UCSD-AML1 (cell line): ENCODE measurements around the gene SUSD1.

Experiments used
- DNase-seq: peaks from one replicate; lab custom pipeline; 2025; ENCODE audit not compliant: unreplicated experiment; lab: John Stamatoyannopoulos, UW

The SUSD1 gene

DNA sequence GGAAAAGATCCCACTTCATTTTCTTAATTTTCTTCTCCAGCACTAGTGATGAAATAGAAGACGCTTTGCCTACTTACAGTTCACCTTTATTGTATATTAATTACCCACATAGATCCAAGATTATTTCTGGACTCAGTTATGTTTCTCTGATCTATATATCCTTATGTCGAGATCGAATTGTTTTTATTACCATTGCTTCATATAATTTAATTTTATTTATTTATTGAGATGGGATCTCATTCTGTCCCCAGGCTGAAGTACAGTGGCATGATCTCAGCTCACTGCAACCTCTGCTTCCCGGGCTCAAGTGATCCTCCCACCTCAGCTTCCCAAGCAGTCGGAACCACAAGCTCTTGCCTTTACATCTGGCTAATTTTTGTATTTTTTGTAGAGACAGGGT is 157.2 kb downstream of the SUSD1 start:
- DNase-seq, result no peak

- DNase-seq, result no peak
Measured at GRCh38 chr9:112015736-112016135, 159.4 kb downstream of the SUSD1 start.

DNA sequence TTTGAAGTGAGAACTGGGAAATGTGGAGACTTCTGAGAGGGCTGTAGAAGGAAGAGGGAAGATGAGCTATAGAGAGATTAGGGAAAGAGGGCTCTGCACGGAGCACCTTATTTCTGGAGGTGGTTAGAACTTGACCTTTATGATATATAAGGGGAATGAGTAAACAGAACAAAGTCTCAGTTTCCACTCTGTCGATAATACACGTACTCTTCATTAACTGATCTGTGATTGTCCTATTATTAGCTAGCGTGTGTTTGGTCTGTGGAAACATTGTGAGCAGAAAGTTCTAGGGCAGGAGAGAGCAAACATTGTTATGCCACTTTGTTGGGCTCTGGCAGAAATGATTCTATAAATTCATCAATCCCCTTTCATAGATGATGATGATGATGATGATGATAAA is 159.9 kb downstream of the SUSD1 start:
- no peak for DNase-seq

GRCh38 chr9:112013266-112013665 is 161.8 kb downstream of the SUSD1 start:
- no peak for DNase-seq

DNA sequence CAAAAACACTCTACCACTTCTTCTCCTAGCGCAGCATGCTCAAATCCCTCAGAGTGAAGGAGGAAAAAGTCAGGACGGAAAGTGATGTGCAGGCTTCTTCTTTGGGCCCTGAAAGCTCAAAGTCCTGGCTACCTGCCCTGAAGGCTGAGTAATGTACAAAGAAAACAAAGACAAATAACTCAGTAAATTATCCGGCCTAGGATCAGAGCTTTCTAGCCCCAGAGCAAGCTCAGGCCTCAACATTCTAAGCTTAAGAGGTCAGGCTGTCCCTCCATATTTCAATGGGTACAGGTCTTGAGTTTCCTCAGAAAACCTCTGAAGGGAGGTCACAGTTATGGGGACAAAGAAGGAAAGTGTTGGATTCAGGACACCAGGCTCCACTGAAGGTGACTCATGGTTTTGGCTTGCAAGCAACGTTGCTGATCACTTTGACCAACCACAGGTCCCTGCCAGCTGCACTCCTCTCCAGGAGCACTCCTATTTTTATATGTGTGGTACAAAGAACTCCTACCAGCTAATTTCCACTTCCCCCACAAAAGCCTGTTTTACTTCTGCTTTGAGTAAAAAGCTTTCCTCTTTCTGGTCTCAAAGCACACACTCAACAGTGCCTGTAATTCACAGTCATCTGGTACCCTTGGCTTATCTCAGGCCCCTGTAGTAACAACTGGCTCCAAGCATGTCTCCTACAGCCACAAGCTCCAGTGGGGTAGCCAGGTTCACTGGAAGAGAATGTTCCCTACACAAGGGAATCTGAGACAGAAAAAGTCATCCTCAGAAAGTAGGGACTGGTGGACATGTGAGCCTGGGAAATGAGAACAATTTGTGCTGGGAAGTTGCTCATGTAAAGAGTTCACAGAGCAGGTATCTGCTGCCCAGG is 162.8 kb downstream of the SUSD1 start:
- DNase-seq, result peak; percentile 47

DNA sequence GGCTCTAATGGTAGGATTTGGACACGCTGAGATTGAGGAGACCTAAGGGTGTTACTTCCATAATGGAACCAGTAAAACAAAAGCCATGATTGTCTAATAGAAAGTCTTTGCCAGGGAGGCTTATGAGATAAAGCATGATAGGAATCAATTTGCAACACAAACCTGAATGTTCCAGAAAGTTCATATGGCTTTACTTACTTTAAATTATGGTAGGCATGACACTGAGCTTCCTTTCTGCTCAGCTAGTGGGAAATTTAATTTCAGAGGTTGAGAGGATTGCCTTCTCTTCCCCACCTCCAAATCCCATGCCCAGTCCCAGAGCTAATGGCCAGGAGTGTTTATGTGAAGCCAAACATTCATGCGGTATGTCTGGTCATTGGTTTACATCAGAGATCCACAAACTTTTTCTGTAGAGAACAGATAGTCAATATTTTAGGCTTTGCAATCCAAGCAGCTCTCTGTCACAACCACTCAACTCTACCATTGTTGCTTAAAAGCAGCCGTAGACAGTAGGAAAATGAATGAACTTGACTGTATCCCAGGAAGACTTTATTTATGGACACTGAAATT is 164.0 kb downstream of the SUSD1 start:
- DNase-seq, result no peak

DNA sequence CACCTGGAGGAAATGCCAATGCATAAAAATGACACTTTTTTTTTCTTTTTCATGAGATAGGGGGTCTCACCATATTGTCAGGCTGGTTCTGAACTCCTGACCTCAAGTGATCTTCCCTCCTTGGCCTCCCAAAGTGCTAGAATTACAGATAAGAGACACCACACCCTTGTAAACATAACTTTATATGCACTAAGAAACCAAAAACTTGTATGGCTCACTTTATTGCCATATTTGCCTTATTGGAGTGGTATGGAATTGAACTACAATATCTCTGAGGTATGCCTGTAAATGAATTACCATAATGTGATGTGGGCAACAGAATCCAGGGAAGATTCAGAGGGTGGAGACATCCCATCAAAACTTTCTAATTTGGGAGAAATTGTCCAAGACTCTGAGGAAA is 164.6 kb downstream of the SUSD1 start:
- no peak for DNase-seq

DNA sequence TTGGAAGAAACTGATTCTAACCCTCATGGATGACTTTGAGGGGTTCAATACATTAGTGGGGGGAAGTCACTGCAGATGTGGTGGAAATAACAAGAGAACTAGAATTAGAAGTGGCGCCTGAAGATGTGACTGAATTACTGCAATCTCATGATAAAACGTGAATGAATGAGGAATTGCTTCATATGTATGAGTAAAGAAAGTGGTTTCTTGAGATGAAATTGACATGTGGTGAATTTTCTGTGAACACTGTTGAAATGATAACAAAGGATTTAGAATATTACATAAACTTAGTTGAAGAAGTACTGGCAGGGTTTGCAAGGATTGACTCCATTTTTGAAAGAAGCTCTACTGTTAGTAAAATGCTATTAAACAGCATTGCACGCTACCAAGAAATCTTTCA is 165.4 kb downstream of the SUSD1 start:
- no peak for DNase-seq

DNA sequence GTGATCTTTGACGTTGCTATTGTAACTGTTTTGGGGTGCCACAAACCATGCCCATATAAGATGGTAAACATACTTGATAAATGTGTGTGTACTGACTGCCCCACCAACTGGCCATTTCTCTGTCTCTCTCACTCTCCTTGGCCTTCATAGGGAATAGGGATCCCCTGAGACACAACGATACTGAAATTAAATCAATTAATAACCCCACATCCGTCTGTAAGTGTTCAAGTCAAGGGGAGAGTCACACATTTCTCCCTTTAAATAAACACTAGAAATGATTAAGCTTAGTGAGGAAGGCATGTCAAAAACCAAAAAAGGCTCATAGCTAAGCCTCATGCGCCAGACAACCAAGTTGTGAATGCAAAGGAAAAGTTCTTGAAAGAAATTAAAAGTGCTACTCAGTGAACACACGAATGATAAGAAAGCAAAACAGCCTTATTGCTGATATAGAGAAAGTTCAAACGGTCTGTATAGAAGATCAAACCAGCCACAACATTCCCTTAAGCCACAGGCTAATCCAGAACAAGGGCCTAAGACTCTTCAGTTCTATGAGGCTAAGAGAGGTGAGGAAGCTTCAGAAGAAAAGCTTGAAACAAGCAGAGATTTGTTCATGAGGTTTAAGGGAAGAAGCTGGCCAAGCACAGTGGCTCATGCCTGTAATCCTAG is 167.4 kb downstream of the SUSD1 start:
- no peak for DNase-seq

GRCh38 chr9:112006361-112007020 is 168.6 kb downstream of the SUSD1 start:
- no peak for DNase-seq

- DNase-seq, result no peak
Measured at GRCh38 chr9:112005939-112006338, 169.2 kb downstream of the SUSD1 start.

DNA sequence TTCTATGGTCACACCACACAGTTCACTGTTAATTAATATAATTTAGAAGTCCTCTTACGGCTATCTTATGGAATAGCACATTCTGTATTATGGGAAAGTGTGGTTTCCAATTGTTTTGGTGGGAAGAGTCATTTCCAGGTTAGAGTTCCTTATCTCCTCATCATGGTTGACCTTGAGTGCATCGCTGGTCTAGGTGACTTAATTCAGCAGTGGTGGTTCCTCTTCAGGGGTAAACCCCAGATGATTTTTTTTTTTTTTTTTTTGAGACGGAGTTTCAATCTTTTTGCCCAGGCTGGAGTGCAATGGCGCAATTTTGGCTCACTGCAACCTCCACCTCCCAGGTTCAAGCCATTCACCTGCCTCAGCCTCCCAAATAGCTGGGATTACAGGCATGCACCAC is 171.6 kb downstream of the SUSD1 start:
- no peak for DNase-seq

- DNase-seq, result no peak
Measured at GRCh38 chr9:112002847-112003457, 172.1 kb downstream of the SUSD1 start.

DNA sequence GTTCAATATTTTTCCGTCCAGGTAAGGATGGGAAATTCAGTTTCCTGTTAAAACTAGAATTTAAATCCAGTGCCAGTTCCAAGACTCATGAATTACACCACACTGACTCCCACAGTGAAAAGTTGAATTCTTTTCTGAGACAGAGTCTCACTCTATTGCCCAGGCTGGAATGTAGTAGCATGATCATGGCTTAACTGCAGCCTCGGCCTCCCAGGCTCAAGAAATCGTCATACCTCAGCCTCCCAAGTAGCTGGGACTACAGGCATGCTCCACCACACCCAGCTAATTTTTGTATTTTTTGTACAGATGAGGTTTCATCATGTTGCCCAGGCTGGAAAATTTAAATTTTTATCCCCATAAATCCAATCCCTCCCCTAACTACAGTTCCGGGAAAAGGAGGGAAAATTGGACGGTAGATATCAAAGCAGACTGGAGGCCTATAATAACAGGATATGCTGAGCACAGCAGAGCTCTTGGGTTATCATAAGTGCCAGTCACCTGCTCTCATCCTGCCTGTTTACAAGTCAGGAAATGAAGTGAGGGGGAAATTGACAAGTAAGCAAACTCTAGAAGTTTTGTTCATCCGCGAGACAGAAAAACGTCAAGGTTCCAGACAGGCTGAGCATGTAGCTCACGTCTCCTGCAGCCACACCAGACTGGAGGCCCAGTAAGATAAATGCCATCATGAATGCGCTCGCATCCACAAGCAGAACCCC is 172.8 kb downstream of the SUSD1 start:
- no peak for DNase-seq

- DNase-seq, result no peak
Measured at GRCh38 chr9:112000743-112001142, 174.4 kb downstream of the SUSD1 start.

GRCh38 chr9:111999319-111999718 is 175.8 kb downstream of the SUSD1 start:
- no peak for DNase-seq

DNA sequence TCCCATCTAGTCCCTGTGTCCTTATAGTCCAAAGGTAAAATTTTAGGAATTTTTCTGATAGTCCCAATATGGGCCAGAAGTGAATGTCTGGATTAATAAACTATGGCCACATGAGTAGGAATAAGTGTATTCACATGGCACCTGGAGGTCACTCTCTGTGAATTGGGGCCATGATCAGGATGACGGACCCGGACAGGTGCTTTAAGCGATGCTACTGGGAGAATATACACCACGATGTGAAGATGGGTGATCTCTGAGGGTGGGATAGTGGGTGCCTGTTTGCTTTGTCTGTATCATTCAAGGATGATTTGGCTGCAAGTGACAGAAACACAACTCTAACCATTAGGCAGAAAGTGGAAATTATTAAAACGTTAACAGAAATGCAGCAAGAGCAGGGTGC is 177.3 kb downstream of the SUSD1 start:
- DNase-seq, result no peak

DNA sequence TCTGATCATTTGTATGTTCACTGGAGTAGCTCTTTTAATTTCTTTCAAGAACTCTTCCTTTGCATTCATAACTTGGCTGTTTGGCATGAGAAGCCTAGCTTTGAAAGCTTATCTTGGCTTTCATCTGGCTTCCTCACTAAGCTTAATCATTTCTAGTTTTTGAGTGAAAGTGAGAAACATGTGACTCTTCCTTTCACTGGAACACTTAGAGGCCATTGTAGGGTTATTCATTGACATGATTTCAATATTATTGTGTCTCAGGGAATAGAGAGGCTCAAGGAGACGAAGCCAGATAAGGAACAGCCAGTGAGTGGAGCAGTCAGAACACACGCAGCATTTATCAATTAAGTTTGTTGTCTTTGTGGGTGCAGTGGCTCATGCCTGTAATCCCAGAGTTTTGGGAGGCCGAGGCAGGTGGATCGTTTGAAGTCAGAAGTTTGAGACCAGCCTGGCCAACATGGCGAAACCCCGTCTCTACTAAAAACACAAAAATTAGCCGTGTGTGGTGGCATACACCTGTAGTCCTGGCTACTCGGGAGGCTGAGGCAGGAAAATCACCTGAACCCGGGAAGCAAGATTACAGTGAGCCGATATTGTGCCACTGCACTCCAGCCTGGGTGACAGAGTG is 180.2 kb downstream of the SUSD1 start:
- DNase-seq, result no peak

DNA sequence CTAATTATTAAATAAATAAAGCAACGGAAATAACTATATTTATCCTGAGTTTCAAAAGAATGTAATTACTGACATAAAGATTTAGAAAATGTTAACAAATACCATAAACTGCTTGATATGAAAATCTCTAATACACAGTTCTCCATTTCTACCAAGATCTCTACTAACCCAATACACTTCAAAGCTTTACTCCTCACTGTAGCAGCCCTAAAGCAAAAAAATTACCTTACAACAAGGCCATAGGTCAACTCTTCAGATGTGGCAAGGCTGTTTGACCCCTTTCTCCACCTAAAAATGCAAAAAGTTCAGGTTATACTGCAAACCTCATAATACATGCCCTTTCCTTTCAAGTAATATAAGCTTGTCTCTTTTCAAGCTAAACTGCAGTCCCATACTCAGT is 181.8 kb downstream of the SUSD1 start:
- DNase-seq, result no peak

DNA sequence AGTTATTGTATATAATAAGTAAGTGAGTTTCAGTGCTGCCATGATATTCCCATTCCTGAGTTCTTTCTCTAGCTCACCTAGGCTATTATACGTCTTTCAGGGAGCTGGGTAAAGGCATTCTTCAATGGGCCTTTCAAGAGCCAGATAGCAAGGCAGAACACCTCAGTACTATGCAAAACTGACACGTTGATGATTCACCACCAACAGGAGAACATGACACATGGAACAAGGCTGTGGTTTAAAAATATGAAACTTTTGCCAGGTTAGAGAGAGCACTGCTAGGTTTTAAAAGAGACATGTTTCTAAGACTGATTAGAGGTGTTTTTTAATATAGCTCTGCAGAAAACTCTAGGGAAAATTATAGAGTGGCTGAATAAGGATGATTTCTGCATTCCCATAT is 182.6 kb downstream of the SUSD1 start:
- no peak for DNase-seq
